HCT116 (cell line): ENCODE results near the gene ELFN1. TPM values are rescaled to one million over a fixed set of nuclear protein-coding genes. Genes with fewer than 3 reads are reported as not detected.

ENCODE experiments used
- ATAC-seq: fragments of 200-7000 bp; cut with Tn5 transposase; 2 replicates; pipeline ENCODE4 v1.9.1; 2020; ENCODE audit warnings: mild to moderate bottlenecking, moderate library complexity
- BruUV-seq: library from RNA; stranded (reverse); fragments of 400-500 nt; replicated peaks from 2 replicates; lab custom pipeline; 2021; lab: Mats Ljungman, UMichigan
- CTCF ChIA-PET: fragments of 300-600 bp; sonication (Branson Sonifier 250); formaldehyde crosslinking; loops from one replicate; lab custom pipeline; 2021; ENCODE audit warnings: antibody characterized with exemption; lab: Charles Lee
- POLR2A ChIA-PET: fragments of 300-600, 350-600 bp; sonication (Branson Sonifier 250); formaldehyde crosslinking; loops from one replicate; lab custom pipeline; 2021; ENCODE audit warnings: antibody characterized with exemption; lab: Charles Lee
- RAD21 ChIA-PET, 2 experiments: fragments of 300-600 bp; sonication (Branson Sonifier 250); formaldehyde crosslinking; loops; one replicate each; lab custom pipeline; 2023; ENCODE audit warnings: low total read pairs in 2 of 2; ENCODE audit not compliant: uncharacterized antibody in 2 of 2, unreplicated experiment in 2 of 2, low non-redundant PET in 1 of 2; lab: Charles Lee
- DNase-seq: peaks from one replicate; pipeline ENCODE4 v3.0.0-alpha.2; 2010; ENCODE audit warnings: low read depth, low spot score
- H2AFZ ChIP-seq: fragments of 200-600 bp; shearing (Covaris generic), sonication (generic); 2 replicates; pipeline ENCODE4 v1.6.1; 2017; ENCODE audit warnings: low read depth, mixed run types, mixed read lengths, antibody characterized with exemption, low read length; ENCODE audit not compliant: poor library complexity, severe bottlenecking
- H3K27ac ChIP-seq: 2 replicates; pipeline ENCODE4 v1.5.1; 2012; ENCODE audit warnings: low read depth, low read length
- H3K27me3 ChIP-seq: fragments of 200-600 bp; sonication (generic); 2 replicates; pipeline ENCODE4 v1.6.1; 2016; ENCODE audit warnings: mixed run types, low read length, mixed read lengths; ENCODE audit not compliant: insufficient read depth
- H3K36me3 ChIP-seq, 2 experiments: fragments of 200-500 bp in 1 of 2; fragments of 200-600 bp in 1 of 2; sonication (Bioruptor generic) in 1 of 2; sonication (generic) in 1 of 2; 2 replicates each; pipeline versions ENCODE4 v1.5.1 to v1.6.1; 2014 to 2016; ENCODE audit warnings: low read length in 2 of 2, inconsistent platforms in 1 of 2, mixed read lengths in 1 of 2, mixed run types in 1 of 2; ENCODE audit not compliant: insufficient read depth in 2 of 2, control insufficient read depth in 1 of 2
- H3K4me1 ChIP-seq, 2 experiments: fragments of 200-600 bp in 1 of 2; sonication (generic) in 1 of 2; 2 replicates each; pipeline versions ENCODE4 v1.5.1 to v1.6.1; 2012 to 2017; ENCODE audit warnings: low read length in 2 of 2, inconsistent platforms in 1 of 2, mild to moderate bottlenecking in 1 of 2, mixed read lengths in 1 of 2, mixed run types in 1 of 2, moderate library complexity in 1 of 2; ENCODE audit not compliant: insufficient read depth in 2 of 2, control insufficient read depth in 1 of 2
- H3K4me2 ChIP-seq: fragments of 200-600 bp; sonication (generic); 2 replicates; pipeline ENCODE4 v1.6.1; 2017; ENCODE audit warnings: mixed run types, low read length, mixed read lengths
- H3K4me3 ChIP-seq, 2 experiments: fragments of 200-600 bp in 1 of 2; sonication (generic) in 1 of 2; replicated peaks in 1 of 2; 2 replicates each; pipeline ENCODE4 v1.5.1; 2011 to 2016; ENCODE audit warnings: low read length in 2 of 2, control low read depth in 1 of 2, low read depth in 1 of 2, mild to moderate bottlenecking in 1 of 2, mixed read lengths in 1 of 2, mixed run types in 1 of 2
- H3K79me2 ChIP-seq: fragments of 200-600 bp; sonication (generic); 2 replicates; pipeline ENCODE4 v1.6.1; 2017; ENCODE audit warnings: mild to moderate bottlenecking, mixed run types, low read length, moderate library complexity, mixed read lengths; ENCODE audit not compliant: insufficient read depth
- H3K9ac ChIP-seq: fragments of 200-600 bp; sonication (generic); 2 replicates; pipeline ENCODE4 v1.6.1; 2016; ENCODE audit warnings: low read length, mixed read lengths
- H3K9me2 ChIP-seq: fragments of 200-600 bp; sonication (generic), shearing (Covaris generic); 2 replicates; pipeline ENCODE4 v1.6.1; 2017; ENCODE audit warnings: mixed run types, mild to moderate bottlenecking, moderate library complexity; ENCODE audit not compliant: insufficient read depth
- H3K9me3 ChIP-seq, 2 experiments: fragments of 200-500 bp in 1 of 2; fragments of 200-600 bp in 1 of 2; sonication (Bioruptor generic) in 1 of 2; sonication (generic) in 1 of 2; 2 replicates each; pipeline ENCODE4 v1.6.1; 2014 to 2017; ENCODE audit warnings: low read length in 2 of 2, mixed read lengths in 2 of 2, inconsistent platforms in 1 of 2, low read depth in 1 of 2, mild to moderate bottlenecking in 1 of 2, mixed run types in 1 of 2, moderate library complexity in 1 of 2; ENCODE audit not compliant: control insufficient read depth in 1 of 2, insufficient read depth in 1 of 2
- H4K20me1 ChIP-seq: fragments of 200-600 bp; sonication (generic), shearing (Covaris generic); 2 replicates; pipeline ENCODE4 v1.6.1; 2017; ENCODE audit warnings: mixed run types, mild to moderate bottlenecking, moderate library complexity; ENCODE audit not compliant: insufficient read depth
- CBX3 ChIP-seq: IDR thresholded peaks from 2 replicates; pipeline ENCODE4 v1.6.1; 2012; ENCODE audit warnings: low read depth
- CEBPB ChIP-seq: IDR thresholded peaks from 2 replicates; pipeline ENCODE4 v1.6.1; 2012; ENCODE audit warnings: low read depth
- EGR1 ChIP-seq: IDR thresholded peaks from 2 replicates; pipeline ENCODE4 v1.6.1; 2012; ENCODE audit warnings: low read depth
- EZH2 ChIP-seq: fragments of 200-600 bp; sonication (generic); IDR thresholded peaks from 2 replicates; pipeline ENCODE4 v1.6.1; 2017; ENCODE audit warnings: antibody characterized with exemption, mixed run types
- EZH2phosphoT487 ChIP-seq: fragments of 200-600 bp; IDR thresholded peaks from 2 replicates; pipeline ENCODE4 v1.6.1; 2018; ENCODE audit warnings: antibody characterized with exemption, borderline replicate concordance
- FOSL1 ChIP-seq: IDR thresholded peaks from 2 replicates; pipeline ENCODE4 v1.6.1; 2012; ENCODE audit warnings: low read depth
- JUND ChIP-seq: IDR thresholded peaks from 2 replicates; pipeline ENCODE4 v1.6.1; 2012
- SIN3A ChIP-seq: IDR thresholded peaks from 2 replicates; pipeline ENCODE4 v1.6.1; 2012; ENCODE audit warnings: low read depth
- SP1 ChIP-seq: IDR thresholded peaks from 2 replicates; pipeline ENCODE4 v1.6.1; 2012; ENCODE audit warnings: low read depth
- YY1 ChIP-seq: IDR thresholded peaks from 2 replicates; pipeline ENCODE4 v1.6.1; 2011; ENCODE audit warnings: low read length, low read depth, moderate library complexity, mild to moderate bottlenecking; ENCODE audit not compliant: insufficient replicate concordance; ENCODE audit errors: extremely low read depth
- ZFX ChIP-seq: fragments of 450-650 bp; IDR thresholded peaks from 2 replicates; pipeline ENCODE4 v1.6.1; 2017
- intact Hi-C: fragments of 100-400 bp; cut with micrococcal nuclease; formaldehyde crosslinking; loops from 2 replicates; pipeline ENCODE4 v1.10.0; 2022
- total RNA-seq: library from RNA; stranded (reverse); gene quantifications from one replicate; pipeline ENCODE4 v1.2.1, GENCODE V29; 2021; ENCODE audit not compliant: unreplicated experiment
- TF ChIP-seq, protein P1 (sequence below), 3 experiments: fragments of 200-600 bp in 1 of 3; sonication (generic) in 1 of 3; IDR thresholded peaks in 2 of 3; conservative IDR thresholded peaks in 1 of 3; 2 replicates each; pipeline ENCODE4 v1.5.1; 2012 to 2017; ENCODE audit warnings: low read depth in 2 of 3, low read length in 2 of 3, antibody characterized with exemption in 1 of 3, borderline replicate concordance in 1 of 3, control low read depth in 1 of 3, mild to moderate bottlenecking in 1 of 3, mixed read lengths in 1 of 3, mixed run types in 1 of 3, moderate library complexity in 1 of 3; ENCODE audit not compliant: insufficient read depth in 1 of 3
- TF ChIP-seq, protein P2 (sequence below): IDR thresholded peaks from 2 replicates; pipeline ENCODE4 v1.6.1; 2011; ENCODE audit warnings: mild to moderate bottlenecking, low read length, moderate library complexity; ENCODE audit not compliant: insufficient replicate concordance; ENCODE audit errors: extremely low read depth
- TF ChIP-seq, protein P3 (sequence below): IDR thresholded peaks from 2 replicates; pipeline ENCODE4 v1.6.1; 2012

The ELFN1 gene
- total RNA-seq, 1 experiment from 2014 or later, result 4.4 TPM

DNA sequence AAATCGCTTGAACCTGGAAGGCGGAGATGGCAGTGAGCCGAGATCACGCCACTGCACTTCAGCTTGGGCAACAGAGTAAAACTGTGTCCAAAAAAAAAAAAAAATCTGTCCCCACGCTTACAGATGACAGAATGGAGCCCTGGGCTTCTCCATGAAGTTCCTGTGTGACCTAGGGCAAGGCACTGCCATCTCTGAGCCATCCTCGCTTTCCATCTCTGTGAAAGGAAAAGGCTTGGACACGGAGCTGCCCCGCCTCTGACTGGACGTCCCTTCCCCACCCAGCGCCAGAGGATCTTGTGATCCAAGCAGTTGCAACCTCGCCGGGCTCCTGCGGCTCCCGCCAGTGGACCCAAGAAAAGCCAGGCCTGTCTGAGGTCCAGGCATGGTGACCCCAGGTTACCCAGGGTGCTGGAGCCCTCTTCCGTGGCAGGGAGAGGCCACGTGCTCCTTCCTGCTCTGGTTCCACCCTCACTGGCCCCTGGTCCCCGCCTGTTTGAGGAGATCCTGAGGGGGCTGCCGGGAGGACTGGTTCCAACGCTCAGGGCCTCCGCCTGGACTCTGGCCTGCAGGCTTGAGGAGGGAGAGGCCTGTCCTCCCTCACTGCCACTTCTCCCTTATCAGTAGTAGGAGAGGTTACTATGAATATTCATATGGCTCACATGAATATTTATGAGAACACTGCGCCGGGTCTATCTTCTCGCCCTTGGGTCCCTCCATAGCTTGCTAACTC is 25.6 kb upstream of the ELFN1 start:
- Histone ChIP-seq H4K20me1 (no peaks in the 10 kb centered on the region), H3K4me1 (peaks cover 0 to 7% of the 10 kb centered on the region in 2 experiments; a peak in 2 of 4 replicates), H2AFZ (no peak overlapping the region), H3K27ac (no peak overlapping the region), H3K4me2 (no peak overlapping the region), H3K9me3 (no peaks in the 10 kb centered on the region), H3K4me3 (no peak overlapping the region), H3K9ac (no peak overlapping the region), H3K36me3 (no peaks in the 10 kb centered on the region), H3K27me3 (no peaks in the 10 kb centered on the region), H3K9me2 (no peaks in the 10 kb centered on the region), H3K79me2 (no peaks in the 10 kb centered on the region)
- CTCF ChIA-PET, result no interaction called here
- POLR2A ChIA-PET, result no interaction called here
- ATAC-seq (no peak), DNase-seq (no peak)
- intact Hi-C loops, result no loop called here
- BruUV-seq, result no TSS peak
- TF ChIP-seq, protein P1, sequence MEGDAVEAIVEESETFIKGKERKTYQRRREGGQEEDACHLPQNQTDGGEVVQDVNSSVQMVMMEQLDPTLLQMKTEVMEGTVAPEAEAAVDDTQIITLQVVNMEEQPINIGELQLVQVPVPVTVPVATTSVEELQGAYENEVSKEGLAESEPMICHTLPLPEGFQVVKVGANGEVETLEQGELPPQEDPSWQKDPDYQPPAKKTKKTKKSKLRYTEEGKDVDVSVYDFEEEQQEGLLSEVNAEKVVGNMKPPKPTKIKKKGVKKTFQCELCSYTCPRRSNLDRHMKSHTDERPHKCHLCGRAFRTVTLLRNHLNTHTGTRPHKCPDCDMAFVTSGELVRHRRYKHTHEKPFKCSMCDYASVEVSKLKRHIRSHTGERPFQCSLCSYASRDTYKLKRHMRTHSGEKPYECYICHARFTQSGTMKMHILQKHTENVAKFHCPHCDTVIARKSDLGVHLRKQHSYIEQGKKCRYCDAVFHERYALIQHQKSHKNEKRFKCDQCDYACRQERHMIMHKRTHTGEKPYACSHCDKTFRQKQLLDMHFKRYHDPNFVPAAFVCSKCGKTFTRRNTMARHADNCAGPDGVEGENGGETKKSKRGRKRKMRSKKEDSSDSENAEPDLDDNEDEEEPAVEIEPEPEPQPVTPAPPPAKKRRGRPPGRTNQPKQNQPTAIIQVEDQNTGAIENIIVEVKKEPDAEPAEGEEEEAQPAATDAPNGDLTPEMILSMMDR (IDR thresholded peaks at IDR 0.05 in 2 of 3, conservative IDR thresholded peaks at IDR 0.05 in 1 of 3; ENCODE audit: borderline replicate concordance in 1 of 3, insufficient read depth in 1 of 3, low read depth in 2 of 3, low read length in 2 of 3), result no peak
- no peak for TF ChIP-seq ZFX
- TF ChIP-seq EZH2, result no peak
- no peak for TF ChIP-seq SP1
- no peak for TF ChIP-seq EGR1
- TF ChIP-seq CEBPB, result no peak
- no peak for TF ChIP-seq FOSL1
- TF ChIP-seq SIN3A, result no peak
- RAD21 ChIA-PET, result no interaction called here

DNA sequence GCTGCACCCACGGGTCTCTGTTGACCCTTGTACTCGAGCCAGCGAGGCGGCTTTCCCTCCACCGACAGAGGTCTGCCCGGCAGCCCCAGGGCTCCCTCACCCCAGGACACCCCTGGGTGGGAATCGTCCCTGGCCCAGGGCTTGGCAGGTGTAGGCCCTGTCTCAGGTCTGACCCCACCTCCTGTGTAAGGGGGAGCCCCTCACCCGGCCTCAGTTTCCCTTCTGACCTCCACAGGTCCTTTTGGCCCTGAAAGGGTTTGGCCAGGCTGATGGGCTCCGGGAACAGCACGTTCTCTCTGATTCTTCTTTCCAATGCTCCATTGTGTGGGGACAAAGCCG is 25.0 kb upstream of the ELFN1 start:
- intact Hi-C loops, result no loop called here
- no peak overlapping the region for H3K4me2 ChIP-seq
- ATAC-seq (no peak), DNase-seq (no peak)
- no peaks in the 10 kb centered on the region for H3K27me3 ChIP-seq
- H3K9me2 ChIP-seq, result no peaks in the 10 kb centered on the region
- CTCF ChIA-PET, result no interaction called here
- H3K79me2 ChIP-seq, result no peaks in the 10 kb centered on the region
- H3K4me1 ChIP-seq, result peaks cover 0 to 7% of the 10 kb centered on the region in 2 experiments; a peak in 2 of 4 replicates
- POLR2A ChIA-PET, result no interaction called here
- no TSS peak for BruUV-seq
- no peak overlapping the region for H3K4me3 ChIP-seq
- H3K27ac ChIP-seq, result no peak overlapping the region
- no peaks in the 10 kb centered on the region for H4K20me1 ChIP-seq
- H2AFZ ChIP-seq, result no peak overlapping the region
- H3K9ac ChIP-seq, result no peak overlapping the region
- H3K9me3 ChIP-seq, result no peaks in the 10 kb centered on the region
- no peaks in the 10 kb centered on the region for H3K36me3 ChIP-seq
- RAD21 ChIA-PET, result no interaction called here
- TF ChIP-seq CEBPB (no peak), ZFX (no peak), YY1 (no peak), JUND (no peak), CBX3 (no peak), EZH2phosphoT487 (no peak)
- TF ChIP-seq, protein P2, sequence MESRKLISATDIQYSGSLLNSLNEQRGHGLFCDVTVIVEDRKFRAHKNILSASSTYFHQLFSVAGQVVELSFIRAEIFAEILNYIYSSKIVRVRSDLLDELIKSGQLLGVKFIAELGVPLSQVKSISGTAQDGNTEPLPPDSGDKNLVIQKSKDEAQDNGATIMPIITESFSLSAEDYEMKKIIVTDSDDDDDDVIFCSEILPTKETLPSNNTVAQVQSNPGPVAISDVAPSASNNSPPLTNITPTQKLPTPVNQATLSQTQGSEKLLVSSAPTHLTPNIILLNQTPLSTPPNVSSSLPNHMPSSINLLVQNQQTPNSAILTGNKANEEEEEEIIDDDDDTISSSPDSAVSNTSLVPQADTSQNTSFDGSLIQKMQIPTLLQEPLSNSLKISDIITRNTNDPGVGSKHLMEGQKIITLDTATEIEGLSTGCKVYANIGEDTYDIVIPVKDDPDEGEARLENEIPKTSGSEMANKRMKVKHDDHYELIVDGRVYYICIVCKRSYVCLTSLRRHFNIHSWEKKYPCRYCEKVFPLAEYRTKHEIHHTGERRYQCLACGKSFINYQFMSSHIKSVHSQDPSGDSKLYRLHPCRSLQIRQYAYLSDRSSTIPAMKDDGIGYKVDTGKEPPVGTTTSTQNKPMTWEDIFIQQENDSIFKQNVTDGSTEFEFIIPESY, result no peak
- TF ChIP-seq, protein P1 (IDR thresholded peaks at IDR 0.05 in 2 of 3, conservative IDR thresholded peaks at IDR 0.05 in 1 of 3; ENCODE audit: borderline replicate concordance in 1 of 3, insufficient read depth in 1 of 3, low read depth in 2 of 3, low read length in 2 of 3), result no peak
- TF ChIP-seq, protein P3, sequence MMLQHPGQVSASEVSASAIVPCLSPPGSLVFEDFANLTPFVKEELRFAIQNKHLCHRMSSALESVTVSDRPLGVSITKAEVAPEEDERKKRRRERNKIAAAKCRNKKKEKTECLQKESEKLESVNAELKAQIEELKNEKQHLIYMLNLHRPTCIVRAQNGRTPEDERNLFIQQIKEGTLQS, result no peak
